HepG2 (cell line): ENCODE data around the gene TVP23C. TPM values are rescaled to one million over a fixed set of nuclear protein-coding genes. Genes with fewer than 3 reads are reported as not detected.
"Not testable (repeated sequence)": the region's sequence is repeated elsewhere in the genome, so short reads cannot be mapped to it uniquely, and the experiment has no call there.

Source experiments
- DMAP1 ChIP-seq: IDR thresholded peaks from 2 replicates; pipeline ENCODE4 v1.6.1; 2016
- DRAP1 ChIP-seq: IDR thresholded peaks from 2 replicates; pipeline ENCODE4 v1.6.1; 2016; ENCODE audit warnings: missing genetic modification reagents, missing compliant biosample characterization
- IRF2 ChIP-seq: IDR thresholded peaks from 2 replicates; pipeline ENCODE4 v1.6.1; 2018; ENCODE audit warnings: missing genetic modification reagents, missing compliant biosample characterization
- KLF16 ChIP-seq, 2 experiments: sonication (generic) in 1 of 2; formaldehyde crosslinking in 1 of 2; IDR thresholded peaks; 2 replicates each; pipeline versions ENCODE4 v1.6.1 to v1.8.0; 2016 to 2023; ENCODE audit warnings: missing genetic modification reagents in 2 of 2, missing compliant biosample characterization in 1 of 2
- RFXAP ChIP-seq: sonication (generic); formaldehyde crosslinking; IDR thresholded peaks from 2 replicates; pipeline ENCODE4 v1.4.0; 2020; ENCODE audit warnings: missing genetic modification reagents, borderline replicate concordance
- SALL2 ChIP-seq: sonication (generic); formaldehyde crosslinking; IDR thresholded peaks from 2 replicates; pipeline ENCODE4 v1.8.1; 2023; ENCODE audit warnings: mild to moderate bottlenecking, missing genetic modification reagents, inconsistent platforms
- SIX4 ChIP-seq: sonication (generic); formaldehyde crosslinking; IDR thresholded peaks from 2 replicates; pipeline ENCODE4 v1.4.0; 2020; ENCODE audit warnings: missing genetic modification reagents
- SP1 ChIP-seq, 2 experiments: fragments of 450-650 bp in 1 of 2; sonication (generic) in 1 of 2; formaldehyde crosslinking in 1 of 2; IDR thresholded peaks; 2 replicates each; pipeline versions ENCODE4 v1.4.0 to v1.6.1; 2016 to 2020; ENCODE audit warnings: missing genetic modification reagents in 1 of 2
- TGIF2 ChIP-seq: IDR thresholded peaks from 2 replicates; pipeline ENCODE4 v1.6.1; 2016; ENCODE audit warnings: control low read depth, missing compliant biosample characterization
- ZBTB21 ChIP-seq: sonication (generic); formaldehyde crosslinking; IDR thresholded peaks from 2 replicates; pipeline ENCODE4 v1.4.0; 2020; ENCODE audit warnings: missing genetic modification reagents
- ZHX2 ChIP-seq, 2 experiments: sonication (generic) in 1 of 2; formaldehyde crosslinking in 1 of 2; IDR thresholded peaks; 2 replicates each; pipeline versions ENCODE4 v1.6.1 to v1.9.0; 2014 to 2022; ENCODE audit warnings: antibody characterized with exemption in 1 of 2, borderline replicate concordance in 1 of 2, inconsistent platforms in 1 of 2, low read depth in 1 of 2, missing genetic modification reagents in 1 of 2
- ZNF687 ChIP-seq: sonication (generic); formaldehyde crosslinking; IDR thresholded peaks from 2 replicates; pipeline ENCODE4 v1.5.1; 2020; ENCODE audit warnings: mild to moderate bottlenecking, missing genetic modification reagents, moderate library complexity
- ZNF780A ChIP-seq: sonication (generic); formaldehyde crosslinking; IDR thresholded peaks from 2 replicates; pipeline ENCODE4 v1.8.0; 2022; ENCODE audit warnings: mild to moderate bottlenecking, missing genetic modification reagents, moderate library complexity
- ZSCAN21 ChIP-seq: sonication (generic); formaldehyde crosslinking; IDR thresholded peaks from 2 replicates; pipeline ENCODE4 v1.8.0; 2022; ENCODE audit warnings: mild to moderate bottlenecking, missing genetic modification reagents, moderate library complexity, borderline replicate concordance
- polyA plus RNA-seq, 8 experiments: library from polyadenylated mRNA; depleted of rRNA in 3 of 8; stranded (reverse) in 7 of 8; unstranded in 1 of 8; fragments of >200 nt; fragmentation: Illumina TruSeq in 4 of 8; extraction: Trizol in 4 of 8; gene quantifications; 2 replicates each; pipeline versions ENCODE4 v1.2.1 to v1.2.3, GENCODE V29; 2011 to 2016; ENCODE audit warnings: low read depth in 4 of 8, missing spikeins in 1 of 8, mixed read lengths in 1 of 8; ENCODE audit not compliant: insufficient read depth in 1 of 8
- total RNA-seq, 5 experiments: library from RNA; depleted of rRNA; stranded (reverse); fragments of >200 nt; fragmentation: Illumina TruSeq; extraction: Trizol; gene quantifications; 2 replicates each; pipeline ENCODE4 v1.2.3, GENCODE V29; 2016; ENCODE audit warnings: low read depth in 1 of 5

Gene TVP23C
- total and polyA plus RNA-seq, 2 of the 13 experiments (the other 11 are each of a cell fraction or from before 2014, with no cell fraction given) = 10.4 to 28.2 TPM

- 0 out of 4 replicates have a peak, but pooled peaks of 1 of the 2 experiments have one; percentile 55 for TF ChIP-seq KLF16 (CRISPR knock-in tag; IDR thresholded peaks at IDR 0.05)
- 0 out of 2 replicates have a peak, but pooled peaks have one; percentile 34 for TF ChIP-seq SALL2 (CRISPR knock-in tag)
- 0 out of 2 replicates have a peak, but pooled peaks have one; percentile 36 for TF ChIP-seq SIX4 (CRISPR knock-in tag)
- not testable (repeated sequence) for TF ChIP-seq SP1 (IDR thresholded peaks at IDR 0.05); ZHX2 (CRISPR knock-in tag; IDR thresholded peaks at IDR 0.05; ENCODE audit: borderline replicate concordance)
- 0 out of 2 replicates have a peak, but pooled peaks have one; percentile 48 for TF ChIP-seq SP1 (CRISPR knock-in tag; IDR thresholded peaks at IDR 0.05)
- TF ChIP-seq ZNF780A = peak; percentile 30; the same call in 1 of the 2 replicates
- 0 out of 2 replicates have a peak, but pooled peaks have one; percentile 40 for TF ChIP-seq TGIF2
- TF ChIP-seq ZSCAN21 = peak; percentile 61; the same call in 1 of the 2 replicates
- 0 out of 2 replicates have a peak, but pooled peaks have one; percentile 52 for TF ChIP-seq IRF2 (CRISPR knock-in tag)
- peak; percentile 71 for TF ChIP-seq ZNF687 (CRISPR knock-in tag)
- peak; percentile 92 for TF ChIP-seq DRAP1 (CRISPR knock-in tag)
- peak; percentile 90 for TF ChIP-seq ZHX2 (IDR thresholded peaks at IDR 0.05; ENCODE audit: low read depth)
- peak; percentile 40; the same call in 1 of the 2 replicates for TF ChIP-seq RFXAP (CRISPR knock-in tag)
- TF ChIP-seq DMAP1 = peak; percentile 97
- 0 out of 2 replicates have a peak, but pooled peaks have one; percentile 54 for TF ChIP-seq ZBTB21 (CRISPR knock-in tag)
Measured at GRCh38 chr17:15563375-15563857, at the start of gene TVP23C (continued).
